A549 (cell line): ENCODE results near the gene PDGFB. TPM values are rescaled to one million over a fixed set of nuclear protein-coding genes. Genes with fewer than 3 reads are reported as not detected.

Source experiments
- ATAC-seq, 2 experiments: fragments of 200-7000 bp in 1 of 2; fragments of >200 bp in 1 of 2; cut with Nextera tagmentation in 1 of 2; cut with Tn5 transposase in 1 of 2; 3 replicates each; pipeline versions ENCODE4 v1.8.0 to v1.9.1; 2018 to 2020; ENCODE audit warnings: mild to moderate bottlenecking in 1 of 2, moderate library complexity in 1 of 2
- CTCF ChIA-PET: fragments of 300-600 bp; sonication (Branson Sonifier 250); formaldehyde crosslinking; extraction: SDS; loops from one replicate; lab custom pipeline; 2021; ENCODE audit warnings: antibody characterized with exemption, inconsistent platforms; lab: Yijun Ruan, JAX
- POLR2A ChIA-PET: fragments of 350-600 bp; formaldehyde crosslinking; extraction: SDS; loops from one replicate; lab custom pipeline; 2021; ENCODE audit warnings: antibody characterized with exemption, inconsistent platforms; lab: Yijun Ruan, JAX
- DNase-seq, 2 experiments: peaks; one replicate each; pipeline versions ENCODE4 v3.0.0 to v3.0.0-alpha.2; 2011 to 2016; ENCODE audit warnings: low read depth in 1 of 2, low spot score in 1 of 2
- FAIRE-seq: peaks from 2 replicates; lab custom pipeline; 2011; peaks lifted over from hg19 to GRCh38; lab: Jason Lieb, UNC
- H3K27ac ChIP-seq, 2 experiments: fragments of >200 bp; sonication (Bioruptor Twin); formaldehyde crosslinking; 3 replicates each; pipeline ENCODE4 v1.5.1; 2016 to 2017
- H3K4me1 ChIP-seq: fragments of >200 bp; sonication (Bioruptor Twin); formaldehyde crosslinking; 3 replicates; pipeline ENCODE4 v1.6.1; 2016
- H3K4me2 ChIP-seq: fragments of >200 bp; sonication (Bioruptor Twin); formaldehyde crosslinking; 3 replicates; pipeline ENCODE4 v1.6.1; 2016
- H3K4me3 ChIP-seq: fragments of >200 bp; sonication (Bioruptor Twin); formaldehyde crosslinking; 3 replicates; pipeline ENCODE4 v1.5.1; 2016
- H3K9me3 ChIP-seq: fragments of >200 bp; sonication (Bioruptor Twin); formaldehyde crosslinking; 3 replicates; pipeline ENCODE4 v1.6.1; 2016
- BHLHE40 ChIP-seq: IDR thresholded peaks from 2 replicates; pipeline ENCODE4 v1.6.1; 2012; ENCODE audit warnings: low read depth, low read length, inconsistent platforms
- CHD2 ChIP-seq: fragments of 150-350 bp; IDR thresholded peaks from 2 replicates; pipeline ENCODE4 v1.6.1; 2014; ENCODE audit warnings: low read length; ENCODE audit not compliant: partially characterized antibody
- CHD4 ChIP-seq: fragments of 200-600 bp; sonication (generic); IDR thresholded peaks from 2 replicates; pipeline ENCODE4 v1.6.1; 2016; ENCODE audit warnings: antibody characterized with exemption, mild to moderate bottlenecking, borderline replicate concordance
- EHF ChIP-seq: fragments of 250-450 bp; sonication (Bioruptor Pico); IDR thresholded peaks from 2 replicates; pipeline ENCODE4 v1.5.0; 2020; ENCODE audit warnings: mild to moderate bottlenecking
- EP300 ChIP-seq, 2 experiments: fragments of >200 bp; sonication (Bioruptor Twin); formaldehyde crosslinking; IDR thresholded peaks; 2 replicates in 1 of 2; 3 replicates in 1 of 2; pipeline ENCODE4 v1.6.1; 2016 to 2017
- ESRRA ChIP-seq: fragments of 150-350 bp; IDR thresholded peaks from 2 replicates; pipeline ENCODE4 v1.6.1; 2014; ENCODE audit warnings: mild to moderate bottlenecking, low read length, borderline replicate concordance
- HOXA7 ChIP-seq: fragments of 250-450 bp; sonication (Bioruptor Pico); IDR thresholded peaks from 2 replicates; pipeline ENCODE4 v1.5.0; 2020; ENCODE audit warnings: mild to moderate bottlenecking, moderate library complexity
- HOXB13 ChIP-seq: fragments of 250-450 bp; sonication (Bioruptor Pico); IDR thresholded peaks from 2 replicates; pipeline ENCODE4 v1.5.0; 2020; ENCODE audit warnings: low read depth, mild to moderate bottlenecking, moderate library complexity
- KDM1A ChIP-seq: fragments of 200-600 bp; sonication (generic); IDR thresholded peaks from 2 replicates; pipeline ENCODE4 v1.6.1; 2016; ENCODE audit warnings: low read depth, mild to moderate bottlenecking
- NPAS2 ChIP-seq: fragments of 250-450 bp; sonication (Bioruptor Pico); IDR thresholded peaks from 2 replicates; pipeline ENCODE4 v1.8.0; 2022; ENCODE audit warnings: mild to moderate bottlenecking, moderate library complexity, borderline replicate concordance
- POLR2AphosphoS2 ChIP-seq: conservative IDR thresholded peaks from 2 replicates; pipeline ENCODE4 v1.6.1; 2012; ENCODE audit warnings: low read length, improper control_type of control experiment, inconsistent platforms
- RAD21 ChIP-seq, 2 experiments: fragments of >200 bp in 1 of 2; sonication (Bioruptor Twin) in 1 of 2; formaldehyde crosslinking in 1 of 2; IDR thresholded peaks in 1 of 2; conservative IDR thresholded peaks in 1 of 2; 2 replicates in 1 of 2; 3 replicates in 1 of 2; pipeline ENCODE4 v1.6.1; 2012 to 2018; ENCODE audit warnings: inconsistent platforms in 1 of 2
- TFCP2L1 ChIP-seq: fragments of 250-450 bp; sonication (Bioruptor Pico); IDR thresholded peaks from 2 replicates; pipeline ENCODE4 v1.5.0; 2021; ENCODE audit warnings: mild to moderate bottlenecking
- TP53 ChIP-seq: fragments of 250-450 bp; sonication (Bioruptor Pico); IDR thresholded peaks from 2 replicates; pipeline ENCODE4 v1.5.0; 2021; ENCODE audit warnings: mild to moderate bottlenecking, moderate library complexity
- ZNF302 ChIP-seq: fragments of 250-450 bp; sonication (Bioruptor Pico); IDR thresholded peaks from 2 replicates; pipeline ENCODE4 v1.9.0; 2021; ENCODE audit warnings: inconsistent platforms, mild to moderate bottlenecking, moderate library complexity
- ZSCAN20 ChIP-seq: fragments of 250-450 bp; sonication (Bioruptor Pico); IDR thresholded peaks from 2 replicates; pipeline ENCODE4 v1.8.0; 2022; ENCODE audit warnings: mild to moderate bottlenecking, moderate library complexity
- WGBS: methylation state at CpG from one replicate; pipeline ENCODE4 v1.1.6; 2017; ENCODE audit errors: missing lambda C conversion rate; 5-methylcytosine and 5-hydroxymethylcytosine counted together
- polyA plus RNA-seq, 4 experiments: library from polyadenylated mRNA; depleted of rRNA in 3 of 4; stranded (reverse); fragments of >200 nt; fragmentation: RNase III in 1 of 4; extraction: RNeasy Plus Mini Kit Qiagen cat#74134 plus additional on column Dnase treatment in 1 of 4; gene quantifications; 2 replicates in 3 of 4; 3 replicates in 1 of 4; pipeline ENCODE4 v1.2.3, GENCODE V29; 2011 to 2017
- TF ChIP-seq, protein P1 (sequence below): IDR thresholded peaks from 2 replicates; pipeline ENCODE4 v1.6.1; 2012; ENCODE audit warnings: low read depth, borderline replicate concordance
- TF ChIP-seq, protein P2 (sequence below): fragments of 200-600 bp; sonication (generic); IDR thresholded peaks from 2 replicates; pipeline ENCODE4 v1.6.1; 2016; ENCODE audit warnings: antibody characterized with exemption, mild to moderate bottlenecking, moderate library complexity
- TF ChIP-seq, protein P3 (sequence below): fragments of 450-650 bp; IDR thresholded peaks from 2 replicates; pipeline ENCODE4 v1.6.1; 2014; ENCODE audit warnings: antibody characterized with exemption
- TF ChIP-seq, protein P4 (sequence below): fragments of 150-350 bp; IDR thresholded peaks from 2 replicates; pipeline ENCODE4 v1.6.1; 2014; ENCODE audit warnings: low read depth, mild to moderate bottlenecking, low read length

PDGFB gene
- polyA plus RNA-seq, 2 of the 4 experiments (the other 2 are of a cell fraction), result 2.1 to 4.5 TPM

DNA sequence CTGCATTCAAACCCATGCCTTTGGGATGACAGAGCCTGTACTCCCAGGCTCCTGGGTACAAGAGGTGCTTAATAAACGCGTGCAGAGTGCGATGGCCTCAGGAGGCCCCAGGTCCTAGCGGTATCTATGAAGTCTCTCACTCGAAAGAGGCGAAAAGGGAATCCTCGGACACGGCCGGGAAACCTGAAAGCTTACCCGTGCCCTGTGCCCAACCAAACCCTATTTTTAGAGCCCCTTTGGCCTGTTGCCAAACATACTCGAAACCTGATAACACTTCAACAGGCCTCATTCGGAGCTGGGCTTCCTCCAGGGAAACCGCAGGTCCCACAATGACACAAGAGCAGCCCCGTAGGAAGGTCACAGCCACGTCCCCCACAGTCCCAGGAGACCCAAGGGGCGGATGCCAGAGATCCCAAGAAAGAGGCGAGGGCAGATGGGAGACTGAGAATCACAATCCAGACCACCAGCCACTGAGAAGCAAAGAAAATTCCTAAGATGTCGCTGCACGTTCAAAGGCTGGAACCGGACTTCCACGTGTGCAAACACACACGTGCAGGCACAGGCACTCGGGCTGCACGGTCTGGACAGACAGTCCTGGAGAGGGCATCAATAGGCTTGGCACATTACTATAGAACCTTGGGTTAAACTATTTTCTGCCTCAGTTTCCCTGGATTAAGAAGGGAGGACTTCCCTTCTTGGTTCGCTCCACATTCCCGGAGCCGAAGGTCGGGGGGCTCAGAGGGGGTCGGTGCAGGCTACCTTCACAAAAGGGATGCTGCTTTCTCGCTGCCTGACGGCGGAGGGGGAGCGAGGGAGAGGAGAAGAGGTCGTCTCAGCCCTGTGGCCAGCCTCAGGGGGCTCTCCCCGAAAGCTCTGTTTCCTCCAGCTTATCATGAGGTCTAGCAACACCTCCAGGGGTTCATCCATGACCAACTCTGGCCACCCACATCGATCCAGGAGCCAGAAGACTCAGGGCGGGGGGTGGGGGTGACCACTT lies 8.2 kb downstream of the PDGFB start:
- CTCF ChIA-PET, result no interaction called here
- POLR2A ChIA-PET, result no interaction called here
- no peaks in the 10 kb centered on the region for H3K9me3 ChIP-seq
- ATAC-seq, result no peak
- H3K4me1 ChIP-seq, result peaks cover 34% of the 10 kb centered on the region
- TF ChIP-seq EHF (CRISPR knock-in tag), result no peak
- no peak for TF ChIP-seq TFCP2L1
- TF ChIP-seq HOXA7, result no peak
- no peak for TF ChIP-seq ZNF302
- no peak for TF ChIP-seq TP53
- no peak for TF ChIP-seq POLR2AphosphoS2
- TF ChIP-seq ESRRA, result no peak
- no peak for TF ChIP-seq EP300 (IDR thresholded peaks at IDR 0.05)
- no peak for TF ChIP-seq BHLHE40
- TF ChIP-seq CHD4, result no peak
- no peak for TF ChIP-seq HOXB13 (CRISPR knock-in tag)
- no peak for TF ChIP-seq KDM1A
- TF ChIP-seq, protein P1, sequence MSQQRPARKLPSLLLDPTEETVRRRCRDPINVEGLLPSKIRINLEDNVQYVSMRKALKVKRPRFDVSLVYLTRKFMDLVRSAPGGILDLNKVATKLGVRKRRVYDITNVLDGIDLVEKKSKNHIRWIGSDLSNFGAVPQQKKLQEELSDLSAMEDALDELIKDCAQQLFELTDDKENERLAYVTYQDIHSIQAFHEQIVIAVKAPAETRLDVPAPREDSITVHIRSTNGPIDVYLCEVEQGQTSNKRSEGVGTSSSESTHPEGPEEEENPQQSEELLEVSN, result no peak
- no peak for TF ChIP-seq NPAS2 (CRISPR knock-in tag)
- 0 out of 3 replicates have a peak overlapping the region, but pooled peaks have one; percentile 27 for H3K4me2 ChIP-seq
- no peak overlapping the region for H3K4me3 ChIP-seq
- 84% methylated on average over 34 of the region's 37 CpGs for WGBS
- FAIRE-seq, result no peak
- no peak overlapping the region for H3K27ac ChIP-seq
- no peak for DNase-seq

DNA sequence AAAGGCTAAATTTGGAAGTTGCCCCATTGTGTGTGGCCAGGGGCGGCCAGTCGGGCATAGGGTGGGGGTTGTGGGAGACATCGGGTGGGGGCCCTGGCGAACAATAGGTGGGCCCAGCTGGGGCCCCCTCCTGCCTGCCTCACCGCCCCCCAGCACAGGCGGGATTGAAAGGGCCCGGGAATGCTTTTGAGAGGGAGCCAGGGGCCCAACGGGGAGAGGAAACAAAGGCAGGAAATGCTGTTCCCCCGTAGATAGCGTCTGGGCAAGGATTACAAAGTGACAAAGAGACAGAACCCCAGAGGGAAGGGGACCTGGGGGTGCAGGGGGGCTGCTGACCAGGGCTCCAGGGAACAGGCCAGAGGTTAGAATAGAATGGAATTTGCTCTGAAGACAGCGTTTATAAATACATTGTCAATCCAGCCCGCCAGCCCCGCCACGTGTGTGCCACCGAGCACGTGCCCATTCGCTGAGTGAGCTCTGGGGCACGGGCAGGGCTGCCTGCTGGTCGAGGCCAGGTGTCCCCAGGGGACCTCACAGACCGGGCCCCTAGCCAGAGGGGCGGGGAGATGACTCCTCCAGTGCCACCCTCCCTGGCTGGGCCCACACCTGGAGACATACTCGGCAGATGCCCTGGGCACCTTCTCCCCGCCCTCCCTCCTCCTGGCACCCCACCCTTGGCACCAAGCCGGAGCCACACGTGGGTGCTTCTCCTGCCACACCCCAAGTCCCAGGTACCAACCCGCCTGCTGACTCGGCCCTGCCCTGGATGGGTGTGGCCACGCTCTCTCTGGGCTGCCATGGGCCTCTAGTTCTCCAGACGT lies 9.7 kb downstream of the PDGFB start:
- no peak overlapping the region for H3K4me3 ChIP-seq
- WGBS, result 83% methylated on average over 16 of the region's 29 CpGs
- ChIA-PET POLR2A (no interaction called here), CTCF (no interaction called here)
- ATAC-seq, result no peak
- no peak overlapping the region for H3K4me2 ChIP-seq
- DNase-seq, result no peak
- H3K4me1 ChIP-seq, result peaks cover 18% of the 10 kb centered on the region
- TF ChIP-seq, protein P1, result no peak
- TF ChIP-seq NPAS2 (CRISPR knock-in tag) (no peak), KDM1A (no peak), ZSCAN20 (CRISPR knock-in tag) (no peak), CHD2 (no peak), RAD21 (conservative IDR thresholded peaks at IDR 0.05 in 1 of 2, IDR thresholded peaks at IDR 0.05 in 1 of 2) (no peak), ESRRA (no peak)
- TF ChIP-seq, protein P2, sequence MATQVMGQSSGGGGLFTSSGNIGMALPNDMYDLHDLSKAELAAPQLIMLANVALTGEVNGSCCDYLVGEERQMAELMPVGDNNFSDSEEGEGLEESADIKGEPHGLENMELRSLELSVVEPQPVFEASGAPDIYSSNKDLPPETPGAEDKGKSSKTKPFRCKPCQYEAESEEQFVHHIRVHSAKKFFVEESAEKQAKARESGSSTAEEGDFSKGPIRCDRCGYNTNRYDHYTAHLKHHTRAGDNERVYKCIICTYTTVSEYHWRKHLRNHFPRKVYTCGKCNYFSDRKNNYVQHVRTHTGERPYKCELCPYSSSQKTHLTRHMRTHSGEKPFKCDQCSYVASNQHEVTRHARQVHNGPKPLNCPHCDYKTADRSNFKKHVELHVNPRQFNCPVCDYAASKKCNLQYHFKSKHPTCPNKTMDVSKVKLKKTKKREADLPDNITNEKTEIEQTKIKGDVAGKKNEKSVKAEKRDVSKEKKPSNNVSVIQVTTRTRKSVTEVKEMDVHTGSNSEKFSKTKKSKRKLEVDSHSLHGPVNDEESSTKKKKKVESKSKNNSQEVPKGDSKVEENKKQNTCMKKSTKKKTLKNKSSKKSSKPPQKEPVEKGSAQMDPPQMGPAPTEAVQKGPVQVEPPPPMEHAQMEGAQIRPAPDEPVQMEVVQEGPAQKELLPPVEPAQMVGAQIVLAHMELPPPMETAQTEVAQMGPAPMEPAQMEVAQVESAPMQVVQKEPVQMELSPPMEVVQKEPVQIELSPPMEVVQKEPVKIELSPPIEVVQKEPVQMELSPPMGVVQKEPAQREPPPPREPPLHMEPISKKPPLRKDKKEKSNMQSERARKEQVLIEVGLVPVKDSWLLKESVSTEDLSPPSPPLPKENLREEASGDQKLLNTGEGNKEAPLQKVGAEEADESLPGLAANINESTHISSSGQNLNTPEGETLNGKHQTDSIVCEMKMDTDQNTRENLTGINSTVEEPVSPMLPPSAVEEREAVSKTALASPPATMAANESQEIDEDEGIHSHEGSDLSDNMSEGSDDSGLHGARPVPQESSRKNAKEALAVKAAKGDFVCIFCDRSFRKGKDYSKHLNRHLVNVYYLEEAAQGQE, result no peak
- TF ChIP-seq, protein P3, sequence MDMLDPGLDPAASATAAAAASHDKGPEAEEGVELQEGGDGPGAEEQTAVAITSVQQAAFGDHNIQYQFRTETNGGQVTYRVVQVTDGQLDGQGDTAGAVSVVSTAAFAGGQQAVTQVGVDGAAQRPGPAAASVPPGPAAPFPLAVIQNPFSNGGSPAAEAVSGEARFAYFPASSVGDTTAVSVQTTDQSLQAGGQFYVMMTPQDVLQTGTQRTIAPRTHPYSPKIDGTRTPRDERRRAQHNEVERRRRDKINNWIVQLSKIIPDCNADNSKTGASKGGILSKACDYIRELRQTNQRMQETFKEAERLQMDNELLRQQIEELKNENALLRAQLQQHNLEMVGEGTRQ, result no peak
- TF ChIP-seq, protein P4, sequence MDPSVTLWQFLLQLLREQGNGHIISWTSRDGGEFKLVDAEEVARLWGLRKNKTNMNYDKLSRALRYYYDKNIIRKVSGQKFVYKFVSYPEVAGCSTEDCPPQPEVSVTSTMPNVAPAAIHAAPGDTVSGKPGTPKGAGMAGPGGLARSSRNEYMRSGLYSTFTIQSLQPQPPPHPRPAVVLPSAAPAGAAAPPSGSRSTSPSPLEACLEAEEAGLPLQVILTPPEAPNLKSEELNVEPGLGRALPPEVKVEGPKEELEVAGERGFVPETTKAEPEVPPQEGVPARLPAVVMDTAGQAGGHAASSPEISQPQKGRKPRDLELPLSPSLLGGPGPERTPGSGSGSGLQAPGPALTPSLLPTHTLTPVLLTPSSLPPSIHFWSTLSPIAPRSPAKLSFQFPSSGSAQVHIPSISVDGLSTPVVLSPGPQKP, result no peak
- no peak for FAIRE-seq
- H3K27ac ChIP-seq, result no peak overlapping the region
- no peaks in the 10 kb centered on the region for H3K9me3 ChIP-seq
